GM19193 (cell line): ENCODE measurements around the gene PLPP6.

ENCODE experiments used
- POLR2A ChIP-seq: IDR thresholded peaks from 4 replicates; pipeline ENCODE4 v1.6.1; 2011; ENCODE audit not compliant: insufficient read depth, insufficient read length; ENCODE audit errors: extremely low read depth

Gene PLPP6

DNA sequence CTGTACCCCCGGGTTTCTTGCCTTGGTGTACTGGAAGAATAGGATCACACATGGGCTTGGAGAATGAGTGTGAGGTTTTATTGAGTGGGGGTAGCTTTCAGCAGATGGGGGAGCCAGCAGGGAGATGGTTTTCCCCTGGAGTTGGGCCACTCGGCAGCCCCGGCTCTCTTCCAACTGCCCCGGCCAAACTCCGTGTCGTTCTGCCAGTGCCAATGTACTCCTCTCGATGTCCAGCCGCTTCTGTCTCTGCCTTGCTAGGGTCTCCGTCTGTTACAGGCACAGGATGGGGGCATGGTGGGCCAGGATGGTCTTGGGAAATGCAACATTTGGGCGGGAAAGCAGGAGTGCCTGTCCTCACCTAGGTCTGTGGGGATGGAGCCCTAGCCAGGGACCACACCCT, 7.6 kb upstream of the PLPP6 start:
- TF ChIP-seq POLR2A: no peak

DNA sequence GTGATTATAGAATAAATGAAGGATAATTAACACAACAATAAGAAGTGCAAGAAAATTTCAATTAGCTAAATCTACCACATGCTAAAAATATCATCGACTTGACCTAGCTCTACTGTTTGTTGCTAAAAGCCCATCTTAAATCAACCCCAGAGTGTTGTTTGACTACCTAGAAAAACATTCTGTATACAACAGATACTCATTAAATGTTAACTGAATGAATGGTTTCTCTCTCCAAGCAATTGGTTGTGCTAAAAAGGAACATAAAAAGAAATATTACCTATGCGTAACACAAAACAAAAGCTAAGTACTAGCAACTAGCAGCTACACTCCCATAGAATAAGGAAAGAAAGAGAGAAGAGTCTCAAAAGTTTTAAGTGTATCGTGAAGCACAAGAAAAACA, 5.5 kb upstream of the PLPP6 start:
- TF ChIP-seq POLR2A: no peak

- TF ChIP-seq POLR2A: no peak
Observed at GRCh38 chr9:4657426-4658159, 4.5 kb upstream of the PLPP6 start.

- TF ChIP-seq POLR2A: no peak
Observed at GRCh38 chr9:4661165-4661564, 929 bp upstream of the PLPP6 start.

- TF ChIP-seq POLR2A: no peak
Observed at GRCh38 chr9:4661611-4662010, 483 bp upstream of the PLPP6 start.

GRCh38 chr9:4662989-4663792, 1.1 kb downstream of the PLPP6 start:
- TF ChIP-seq POLR2A: no peak

DNA sequence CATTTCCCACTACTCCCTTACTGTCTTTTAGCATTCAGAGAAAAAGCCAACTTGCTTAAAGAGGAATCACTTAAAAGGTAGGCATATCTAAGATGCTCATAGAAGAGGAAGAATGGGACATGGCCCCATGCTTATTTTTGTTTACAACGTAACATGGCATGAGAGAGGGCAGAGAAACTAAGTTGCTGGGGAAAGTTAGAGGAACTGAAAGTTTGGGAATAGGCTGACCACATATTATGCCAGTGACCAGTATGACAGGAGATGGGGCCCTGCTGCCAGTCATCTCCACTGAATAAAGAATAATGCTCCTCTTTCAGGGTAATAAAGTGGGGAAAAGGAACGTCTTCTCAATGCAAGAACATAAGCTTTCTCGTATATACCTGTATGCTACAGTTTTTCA, 1.9 kb downstream of the PLPP6 start:
- TF ChIP-seq POLR2A: no peak

GRCh38 chr9:4665357-4665756, 3.3 kb downstream of the PLPP6 start:
- no peak for TF ChIP-seq POLR2A

- peak; percentile 39 for TF ChIP-seq POLR2A
Observed at GRCh38 chr9:4666042-4666699, 4.1 kb downstream of the PLPP6 start, which contains the start of gene SPATA6L. Gene SPATA6L, minus strand, starts transcription at chr9:4666480. Its CDS starts 230 bp downstream, at chr9:4666250.

- no peak for TF ChIP-seq POLR2A
Observed at GRCh38 chr9:4667681-4668080, 5.6 kb downstream of the PLPP6 start.

- TF ChIP-seq POLR2A: no peak
Observed at GRCh38 chr9:4668604-4669003, 6.5 kb downstream of the PLPP6 start.

- TF ChIP-seq POLR2A: no peak
Observed at GRCh38 chr9:4669890-4670289, 7.8 kb downstream of the PLPP6 start.

DNA sequence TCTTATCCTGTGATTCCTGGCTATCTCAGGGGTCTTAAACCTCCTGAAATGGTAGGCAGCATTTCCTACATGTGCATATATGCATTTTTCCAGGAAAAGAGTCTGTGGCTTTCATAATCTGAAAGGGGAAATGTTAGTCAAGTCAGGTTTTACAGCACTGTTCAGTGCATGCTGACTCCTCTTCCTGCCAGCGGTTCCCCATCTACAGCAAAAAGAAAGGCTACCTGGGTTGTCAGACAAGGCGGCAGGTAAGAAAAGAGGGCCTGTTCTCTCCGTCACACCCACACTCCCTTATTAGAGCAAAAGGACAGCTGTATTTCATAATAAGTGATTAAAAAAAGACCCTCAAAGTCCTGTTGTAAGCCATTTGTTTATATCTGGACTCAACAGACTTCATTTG, 8.5 kb downstream of the PLPP6 start:
- no peak for TF ChIP-seq POLR2A

DNA sequence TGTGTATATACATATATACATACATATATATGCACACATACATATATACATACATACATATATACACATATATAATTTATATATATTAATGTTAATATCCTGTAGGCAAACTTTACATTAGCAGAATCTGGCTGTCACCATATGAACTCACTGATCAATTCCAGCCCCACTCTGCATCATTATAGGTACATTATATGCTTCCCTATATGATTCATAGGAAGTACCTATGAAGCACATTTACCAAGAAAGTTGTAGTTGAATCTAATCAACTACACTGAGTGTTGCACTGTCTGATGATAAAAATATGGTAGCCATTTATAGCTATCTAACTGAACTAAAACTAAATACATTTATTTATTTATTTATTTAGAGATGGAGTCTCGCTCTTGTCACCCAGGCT, 9.6 kb downstream of the PLPP6 start:
- TF ChIP-seq POLR2A: no peak

DNA sequence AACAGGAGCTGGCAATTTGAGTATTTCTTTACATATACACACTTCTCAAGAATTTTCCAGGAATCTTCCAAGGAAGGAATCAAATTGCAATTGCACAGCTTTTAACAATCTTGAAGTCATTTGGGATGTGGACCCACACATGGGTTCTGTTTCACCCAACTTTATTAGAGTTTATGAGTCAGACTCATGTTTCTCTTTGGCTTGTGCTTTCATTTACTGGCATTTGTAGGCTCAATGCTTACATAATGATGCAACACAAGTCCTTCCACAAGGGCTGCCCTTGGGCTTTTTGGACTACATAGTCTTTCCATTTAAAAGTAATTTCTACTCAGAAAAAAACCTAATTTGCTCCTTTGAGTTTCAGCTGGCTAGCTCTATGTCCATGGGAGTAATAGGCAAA, 12.7 kb downstream of the PLPP6 start:
- no peak for TF ChIP-seq POLR2A
